ENCODE data around the gene CCDC122.

GRCh38 chr13:43848001-43848649, 31.4 kb downstream of the CCDC122 start:
- TF ChIP-seq GTF2F1 (IDR thresholded peaks at IDR 0.05; ENCODE audit: borderline replicate concordance, low read depth, low read length) (no peak), POLR2A (IDR thresholded peaks at IDR 0.05; ENCODE audit: control extremely low read depth in 1 of 2, low read depth in 2 of 2, low read length in 2 of 2) (no peak), KDM5A (IDR thresholded peaks at IDR 0.05; ENCODE audit: low read length) (no peak), RAD21 (IDR thresholded peaks at IDR 0.05 in 1 of 2, conservative IDR thresholded peaks at IDR 0.05 in 1 of 2; ENCODE audit: low read depth in 2 of 2, low read length in 2 of 2) (no peak)
- TF ChIP-seq, protein P1, sequence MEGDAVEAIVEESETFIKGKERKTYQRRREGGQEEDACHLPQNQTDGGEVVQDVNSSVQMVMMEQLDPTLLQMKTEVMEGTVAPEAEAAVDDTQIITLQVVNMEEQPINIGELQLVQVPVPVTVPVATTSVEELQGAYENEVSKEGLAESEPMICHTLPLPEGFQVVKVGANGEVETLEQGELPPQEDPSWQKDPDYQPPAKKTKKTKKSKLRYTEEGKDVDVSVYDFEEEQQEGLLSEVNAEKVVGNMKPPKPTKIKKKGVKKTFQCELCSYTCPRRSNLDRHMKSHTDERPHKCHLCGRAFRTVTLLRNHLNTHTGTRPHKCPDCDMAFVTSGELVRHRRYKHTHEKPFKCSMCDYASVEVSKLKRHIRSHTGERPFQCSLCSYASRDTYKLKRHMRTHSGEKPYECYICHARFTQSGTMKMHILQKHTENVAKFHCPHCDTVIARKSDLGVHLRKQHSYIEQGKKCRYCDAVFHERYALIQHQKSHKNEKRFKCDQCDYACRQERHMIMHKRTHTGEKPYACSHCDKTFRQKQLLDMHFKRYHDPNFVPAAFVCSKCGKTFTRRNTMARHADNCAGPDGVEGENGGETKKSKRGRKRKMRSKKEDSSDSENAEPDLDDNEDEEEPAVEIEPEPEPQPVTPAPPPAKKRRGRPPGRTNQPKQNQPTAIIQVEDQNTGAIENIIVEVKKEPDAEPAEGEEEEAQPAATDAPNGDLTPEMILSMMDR (IDR thresholded peaks at IDR 0.05; ENCODE audit: control extremely low read depth in 1 of 3, insufficient read depth in 1 of 3, low read depth in 1 of 3, low read length in 3 of 3): no peak
